ENCODE results near the gene SF3B4. TPM values are rescaled to one million over a fixed set of nuclear protein-coding genes. Genes with fewer than 3 reads are reported as not detected.
A peak's percentile ranks its signal among the peaks of the same experiment; 100 is the strongest.

The SF3B4 gene
- total RNA-seq, 4 donors from 2014 or later = 4.4 to 17.4 (median 8.1) TPM

- Histone ChIP-seq H3K4me1 (peaks cover 17 to 30% of the 10 kb centered on the region in 2 donors), H3K27me3 (no peaks in the 10 kb centered on the region), H3K27ac (no peak overlapping the region), H3K9me3 (no peaks in the 10 kb centered on the region), H3K4me3 (no peak overlapping the region), H3K36me3 (no peaks in the 10 kb centered on the region)
- ATAC-seq (no peak), DNase-seq (no peak)
- in situ Hi-C loops (cut with MboI; ENCODE audit: low sequenced_read_pairs in 4 of 4) = no loop called here
- TF ChIP-seq CTCF (IDR thresholded peaks at IDR 0.05 in 4 of 5, conservative IDR thresholded peaks at IDR 0.05 in 1 of 5) (no peak), POLR2A (IDR thresholded peaks at IDR 0.05) (no peak)
- intact Hi-C loops (cut with DNase I; ENCODE audit: low total_unique reads) = no loop called here
Observed at GRCh38 chr1:149932474-149932873, 4.9 kb upstream of the SF3B4 start.

- intact Hi-C loops (cut with DNase I; ENCODE audit: low total_unique reads) (no loop called here), in situ Hi-C loops (cut with MboI; ENCODE audit: low sequenced_read_pairs in 4 of 4) (no loop called here)
- DNase-seq = no peak
- Histone ChIP-seq H3K9me3 (no peaks in the 10 kb centered on the region), H3K36me3 (peaks cover 0 to 7% of the 10 kb centered on the region in 2 donors), H3K4me3 (no peak overlapping the region), H3K27ac (no peak overlapping the region), H3K4me1 (peaks cover 16 to 26% of the 10 kb centered on the region in 2 donors), H3K27me3 (no peaks in the 10 kb centered on the region)
- ATAC-seq = no peak
- TF ChIP-seq POLR2A (IDR thresholded peaks at IDR 0.05) (no peak), CTCF (IDR thresholded peaks at IDR 0.05 in 4 of 5, conservative IDR thresholded peaks at IDR 0.05 in 1 of 5) (no peak)
Observed at GRCh38 chr1:149931212-149931790, 3.7 kb upstream of the SF3B4 start.

GRCh38 chr1:149929856-149930255 lies 2.3 kb upstream of the SF3B4 start:
- TF ChIP-seq CTCF (IDR thresholded peaks at IDR 0.05 in 4 of 5, conservative IDR thresholded peaks at IDR 0.05 in 1 of 5) (no peak), POLR2A (IDR thresholded peaks at IDR 0.05) (no peak)
- intact Hi-C loops (cut with DNase I; ENCODE audit: low total_unique reads) = no loop called here

GRCh38 chr1:149928401-149928724 lies 760 bp upstream of the SF3B4 start:
- no peak for TF ChIP-seq CTCF (IDR thresholded peaks at IDR 0.05 in 4 of 5, conservative IDR thresholded peaks at IDR 0.05 in 1 of 5)
- TF ChIP-seq POLR2A (IDR thresholded peaks at IDR 0.05) = no peak
- Histone ChIP-seq H3K9me3 (no peaks in the 10 kb centered on the region), H3K36me3 (peaks cover 0 to 37% of the 10 kb centered on the region in 2 donors), H3K27me3 (no peaks in the 10 kb centered on the region), H3K27ac (peak overlapping the region; percentile 92 to 98 (median 94)), H3K4me1 (peaks cover 29 to 33% of the 10 kb centered on the region in 2 donors), H3K4me3 (peak overlapping the region; percentile 73 to 98 (median 92))
- ATAC-seq = no peak
- intact Hi-C loops (cut with DNase I; ENCODE audit: low total_unique reads) = no loop called here
- in situ Hi-C loops (cut with MboI; ENCODE audit: low sequenced_read_pairs in 4 of 4) = no loop called here
- DNase-seq = no peak

More at GRCh38 chr1:149929856-149930255, 2.3 kb upstream of the SF3B4 start:
- Histone ChIP-seq H3K36me3 (peaks cover 0 to 22% of the 10 kb centered on the region in 2 donors), H3K27me3 (no peaks in the 10 kb centered on the region), H3K4me1 (peaks cover 30 to 41% of the 10 kb centered on the region in 2 donors), H3K27ac (no peak overlapping the region), H3K4me3 (no peak overlapping the region), H3K9me3 (no peaks in the 10 kb centered on the region)
- DNase-seq (no peak), ATAC-seq (no peak)
- in situ Hi-C loops (cut with MboI; ENCODE audit: low sequenced_read_pairs in 4 of 4) = no loop called here

All from gastrocnemius medialis (tissue), 4 donors.